Body of pancreas (tissue), 4 donors: ENCODE data around the gene RBM43. TPM values are rescaled to one million over a fixed set of nuclear protein-coding genes. Genes with fewer than 3 reads are reported as not detected.
"Not testable (repeated sequence)": the region's sequence is repeated elsewhere in the genome, so short reads cannot be mapped to it uniquely, and the experiment has no call there.

ENCODE experiments used
- ATAC-seq: fragments of 150-250 bp; one replicate; pipeline ENCODE4 v1.9.1; 2016
- DNase-seq, 4 donors: peaks; one replicate each; pipeline ENCODE4 v3.0.0-alpha.2; 2019
- H3K27ac ChIP-seq, 4 donors: fragments of 200-600 bp; sonication (generic); 1 replicate in 3 of 4; 2 replicates in 1 of 4; pipeline versions ENCODE4 v1.5.1 to v1.6.1; 2016 to 2019; ENCODE audit warnings: mild to moderate bottlenecking in 1 of 4, mixed read lengths in 1 of 4, moderate library complexity in 1 of 4
- H3K27me3 ChIP-seq, 2 donors: fragments of 200-600 bp; sonication (generic); one replicate each; pipeline ENCODE4 v1.6.0; 2016; ENCODE audit warnings: mild to moderate bottlenecking in 1 of 2
- H3K36me3 ChIP-seq, 2 donors: fragments of 200-600 bp; sonication (generic); replicated peaks in 1 of 2; 2 replicates each; pipeline ENCODE4 v1.5.1; 2016; ENCODE audit warnings: low read depth in 2 of 2; ENCODE audit not compliant: insufficient read depth in 1 of 2
- H3K4me1 ChIP-seq: fragments of 200-600 bp; sonication (generic); one replicate; pipeline ENCODE4 v1.6.0; 2016
- H3K4me3 ChIP-seq, 2 donors: fragments of 200-600 bp; sonication (generic); 1 replicate in 1 of 2; 2 replicates in 1 of 2; pipeline ENCODE4 v1.5.1; 2016 to 2019
- H3K9me3 ChIP-seq, 3 donors: fragments of 200-600 bp; sonication (generic); 1 replicate in 2 of 3; 2 replicates in 1 of 3; pipeline ENCODE4 v1.5.1; 2016
- CTCF ChIP-seq, 7 experiments: fragments of 450-650 bp in 4 of 7; fragments of 200-600 bp in 3 of 7; sonication (generic) in 3 of 7; IDR thresholded peaks; one replicate each; pipeline ENCODE4 v1.5.1; 2016 to 2019; ENCODE audit warnings: antibody characterized with exemption in 7 of 7
- POLR2A ChIP-seq, 3 donors: fragments of 450-650 bp; IDR thresholded peaks; one replicate each; pipeline ENCODE4 v1.6.1; 2016; ENCODE audit warnings: antibody characterized with exemption in 3 of 3, mild to moderate bottlenecking in 2 of 3
- WGBS, 2 donors: methylation state at CpG; one replicate each; pipeline ENCODE4 v1.1.5; 2017; 5-methylcytosine and 5-hydroxymethylcytosine counted together
- intact Hi-C: fragments of 100-400 bp; cut with DNase I; formaldehyde crosslinking; loops from one replicate; pipeline ENCODE4 v1.15.1; 2023
- total RNA-seq, 2 donors: library from RNA; depleted of rRNA; stranded (reverse); fragments of >200 nt; gene quantifications; one replicate each; pipeline ENCODE4 v1.1.0, GENCODE V29; 2016

RBM43 gene
- total RNA-seq, 2 donors from 2014 or later, result 3.6 to 5.2 TPM

GRCh38 chr2:151302404-151302803, 40.7 kb upstream of the RBM43 start:
- DNase-seq (no peak), ATAC-seq (no peak)
- Histone ChIP-seq H3K27me3 (no peaks in the 10 kb centered on the region), H3K27ac (no peak overlapping the region), H3K36me3 (no peaks in the 10 kb centered on the region), H3K4me3 (no peak overlapping the region), H3K9me3 (no peaks in the 10 kb centered on the region), H3K4me1 (no peaks in the 10 kb centered on the region)
- no peak for TF ChIP-seq CTCF (IDR thresholded peaks at IDR 0.05)
- TF ChIP-seq POLR2A (IDR thresholded peaks at IDR 0.05), result no peak
- 43 to 54% methylated on average over 5 of the region's 5 CpGs for WGBS, 2 donors
- intact Hi-C loops, result no loop called here

- no peak overlapping the region for H3K4me3 ChIP-seq
- no peaks in the 10 kb centered on the region for H3K9me3 ChIP-seq
- TF ChIP-seq POLR2A (IDR thresholded peaks at IDR 0.05) (no peak), CTCF (IDR thresholded peaks at IDR 0.05) (no peak)
- WGBS, 2 donors, result 85 to 86% methylated on average over 6 of the region's 6 CpGs
- no peak for ATAC-seq
- H3K27me3 ChIP-seq, result no peaks in the 10 kb centered on the region
- no peak overlapping the region for H3K27ac ChIP-seq
- no peaks in the 10 kb centered on the region for H3K36me3 ChIP-seq
- DNase-seq, result no peak
- intact Hi-C loops, result no loop called here
- H3K4me1 ChIP-seq, result no peaks in the 10 kb centered on the region
These were observed 38.4 kb upstream of the RBM43 start for GRCh38 chr2:151299920-151300539.

- ATAC-seq, result no peak
- TF ChIP-seq CTCF (IDR thresholded peaks at IDR 0.05) (no peak), POLR2A (IDR thresholded peaks at IDR 0.05) (no peak)
- intact Hi-C loops, result no loop called here
These were observed 36.2 kb upstream of the RBM43 start for GRCh38 chr2:151297882-151298281.

GRCh38 chr2:151295926-151296325, 34.3 kb upstream of the RBM43 start:
- H3K27ac ChIP-seq, H3K4me3 ChIP-seq, H3K27me3 ChIP-seq, H3K9me3 ChIP-seq, ATAC-seq, intact Hi-C loops, DNase-seq, H3K4me1 ChIP-seq, H3K36me3 ChIP-seq: not testable (repeated sequence)
- WGBS, 2 donors, result 89 to 98% methylated on average over 8 to 26 of the region's 35 CpGs

More at GRCh38 chr2:151297882-151298281, 36.2 kb upstream of the RBM43 start:
- DNase-seq, result no peak
- Histone ChIP-seq H3K9me3 (no peaks in the 10 kb centered on the region), H3K36me3 (no peaks in the 10 kb centered on the region), H3K4me3 (no peak overlapping the region), H3K27ac (no peak overlapping the region), H3K4me1 (no peaks in the 10 kb centered on the region), H3K27me3 (no peaks in the 10 kb centered on the region)
- WGBS, 2 donors, result 0 to 84% methylated on average over 1 of the region's 1 CpG

GRCh38 chr2:151292546-151292945, 30.9 kb upstream of the RBM43 start:
- no peak for TF ChIP-seq POLR2A (IDR thresholded peaks at IDR 0.05)
- no peak for TF ChIP-seq CTCF (IDR thresholded peaks at IDR 0.05)
- Histone ChIP-seq H3K9me3 (no peaks in the 10 kb centered on the region), H3K27ac (no peak overlapping the region), H3K4me1 (peaks cover 20% of the 10 kb centered on the region), H3K36me3 (no peaks in the 10 kb centered on the region), H3K4me3 (no peak overlapping the region), H3K27me3 (no peaks in the 10 kb centered on the region)
- DNase-seq (no peak), ATAC-seq (no peak)
- intact Hi-C loops, result no loop called here
